Measurements from ENCODE around the gene SLC4A8. TPM values are rescaled to one million over a fixed set of nuclear protein-coding genes. Genes with fewer than 3 reads are reported as not detected.

The SLC4A8 gene
- total RNA-seq, 1 donor from 2014 or later, result 0.14 TPM

- no peaks in the 10 kb centered on the region for H3K36me3 ChIP-seq
- no peak overlapping the region for H3K4me3 ChIP-seq
- no peak for TF ChIP-seq CTCF (IDR thresholded peaks at IDR 0.05; ENCODE audit: borderline replicate concordance)
- H3K27ac ChIP-seq (replicated peaks), result no peak overlapping the region
- H3K27me3 ChIP-seq (ENCODE audit: low read depth), result peaks cover 80% of the 10 kb centered on the region
- peaks cover 4% of the 10 kb centered on the region for H3K4me1 ChIP-seq
- DNase-seq, result no peak
- intact Hi-C loops (cut with micrococcal nuclease), result no loop called here
- no peaks in the 10 kb centered on the region for H3K9me3 ChIP-seq (replicated peaks)
Measured at GRCh38 chr12:51529651-51529970, 105.0 kb downstream of the SLC4A8 start.

GRCh38 chr12:51530208-51530607 is 105.6 kb downstream of the SLC4A8 start:
- Histone ChIP-seq H3K4me3 (no peak overlapping the region), H3K27ac (replicated peaks) (no peak overlapping the region), H3K9me3 (replicated peaks) (no peaks in the 10 kb centered on the region), H3K27me3 (ENCODE audit: low read depth) (peaks cover 86% of the 10 kb centered on the region), H3K4me1 (peaks cover 4% of the 10 kb centered on the region), H3K36me3 (no peaks in the 10 kb centered on the region)
- DNase-seq, result no peak
- intact Hi-C loops (cut with micrococcal nuclease), result no loop called here
- TF ChIP-seq CTCF (IDR thresholded peaks at IDR 0.05; ENCODE audit: borderline replicate concordance), result no peak

GRCh38 chr12:51531284-51531977 is 106.8 kb downstream of the SLC4A8 start:
- Histone ChIP-seq H3K9me3 (replicated peaks) (no peaks in the 10 kb centered on the region), H3K36me3 (no peaks in the 10 kb centered on the region), H3K27ac (replicated peaks) (no peak overlapping the region), H3K27me3 (ENCODE audit: low read depth) (peaks cover 93% of the 10 kb centered on the region), H3K4me3 (no peak overlapping the region), H3K4me1 (peaks cover 4% of the 10 kb centered on the region)
- no peak for TF ChIP-seq CTCF (IDR thresholded peaks at IDR 0.05; ENCODE audit: borderline replicate concordance)
- intact Hi-C loops (cut with micrococcal nuclease), result no loop called here
- no peak for DNase-seq

DNA sequence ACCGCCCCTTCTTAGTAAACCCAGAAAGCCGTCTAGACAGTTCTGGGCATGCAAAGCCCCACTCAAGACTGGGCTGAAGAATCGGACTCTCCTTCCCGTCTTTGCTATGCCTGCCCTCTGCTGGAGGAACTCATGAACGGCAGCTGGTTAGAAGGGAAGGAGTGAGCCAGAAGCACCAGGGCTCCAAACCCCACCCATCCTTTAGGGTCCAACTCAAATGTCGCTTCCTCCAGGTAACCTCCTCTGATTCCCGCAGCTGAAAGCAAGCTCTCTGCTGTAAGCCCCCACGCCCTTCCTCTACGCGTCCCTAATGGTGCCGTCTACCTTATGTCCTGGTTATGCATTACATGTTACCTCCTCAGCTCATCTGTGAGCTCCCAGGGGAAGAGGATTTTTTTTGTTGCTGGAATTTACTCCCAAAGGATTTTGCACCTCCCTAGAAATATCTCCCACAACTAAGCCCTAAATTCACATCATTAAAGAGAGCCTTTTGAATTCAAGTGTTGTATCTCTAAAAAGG is 107.4 kb downstream of the SLC4A8 start:
- no peak overlapping the region for H3K4me3 ChIP-seq
- H3K27ac ChIP-seq (replicated peaks), result no peak overlapping the region
- peaks cover 4% of the 10 kb centered on the region for H3K4me1 ChIP-seq
- DNase-seq, result peak; percentile 54
- intact Hi-C loops (cut with micrococcal nuclease), result no loop called here
- H3K27me3 ChIP-seq (ENCODE audit: low read depth), result peaks cover 97% of the 10 kb centered on the region
- H3K36me3 ChIP-seq, result no peaks in the 10 kb centered on the region
- H3K9me3 ChIP-seq (replicated peaks), result no peaks in the 10 kb centered on the region
- peak; percentile 87 for TF ChIP-seq CTCF (IDR thresholded peaks at IDR 0.05; ENCODE audit: borderline replicate concordance)

DNA sequence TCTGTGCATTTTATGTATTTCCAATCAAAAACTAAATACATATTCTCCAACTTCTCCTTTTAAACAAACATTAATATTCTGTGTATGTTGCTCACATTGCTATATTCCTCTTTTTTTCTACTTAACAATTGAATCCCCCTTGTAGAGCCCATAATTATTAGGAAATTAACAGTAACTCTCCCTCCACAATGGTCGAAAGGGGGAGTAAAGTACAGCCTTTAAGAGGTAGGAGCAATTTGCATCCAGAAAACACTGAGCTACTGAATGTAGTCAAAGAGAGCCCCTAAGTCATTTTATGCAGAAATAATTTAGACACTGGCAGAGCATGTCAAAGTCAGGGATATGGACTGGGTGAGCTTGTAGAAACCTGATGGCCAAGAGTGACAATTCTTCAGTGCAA is 109.2 kb downstream of the SLC4A8 start:
- intact Hi-C loops (cut with micrococcal nuclease), result no loop called here
- H3K4me1 ChIP-seq, result peaks cover 4% of the 10 kb centered on the region
- no peak overlapping the region for H3K4me3 ChIP-seq
- H3K36me3 ChIP-seq, result no peaks in the 10 kb centered on the region
- peaks cover 97% of the 10 kb centered on the region for H3K27me3 ChIP-seq (ENCODE audit: low read depth)
- no peak overlapping the region for H3K27ac ChIP-seq (replicated peaks)
- no peak for TF ChIP-seq CTCF (IDR thresholded peaks at IDR 0.05; ENCODE audit: borderline replicate concordance)
- no peak for DNase-seq
- H3K9me3 ChIP-seq (replicated peaks), result no peaks in the 10 kb centered on the region

Measured in left ventricle myocardium inferior (tissue), 1 donor.